Colonic mucosa (tissue), 4 donors: ENCODE results near the gene RAI1. TPM values are rescaled to one million over a fixed set of nuclear protein-coding genes. Genes with fewer than 3 reads are reported as not detected.

Experiments
- DNase-seq: peaks from one replicate; pipeline ENCODE4 v3.0.0-alpha.2; 2020
- H3K27ac ChIP-seq: fragments of 200-600 bp; one replicate; pipeline ENCODE4 v1.8.0; 2021
- H3K27me3 ChIP-seq: fragments of 200-600 bp; one replicate; pipeline ENCODE4 v1.8.0; 2021
- H3K36me3 ChIP-seq: fragments of 200-600 bp; one replicate; pipeline ENCODE4 v1.8.0; 2021
- H3K4me1 ChIP-seq: fragments of 200-600 bp; one replicate; pipeline ENCODE4 v1.8.0; 2021; ENCODE audit warnings: mild to moderate bottlenecking
- H3K4me3 ChIP-seq: fragments of 200-600 bp; one replicate; pipeline ENCODE4 v1.8.0; 2021
- H3K9ac ChIP-seq, 2 donors: one replicate each; pipeline ENCODE4 v1.7.0; 2013; ENCODE audit warnings: control low read depth in 2 of 2, low read depth in 2 of 2, low read length in 2 of 2
- H3K9me3 ChIP-seq: fragments of 200-600 bp; one replicate; pipeline ENCODE4 v1.8.0; 2021
- intact Hi-C: fragments of 100-400 bp; cut with DNase I; formaldehyde crosslinking; loops from one replicate; pipeline ENCODE4 v1.14.1; 2022
- total RNA-seq, 2 donors: library from RNA; stranded (reverse); fragmentation: NEBNext Ultra II Directional in 1 of 2; extraction: Animal tissue kit (Norgen Biotek cat#: 25700) in 1 of 2; gene quantifications; one replicate each; pipeline ENCODE4 v1.2.1, GENCODE V29; 2021
- TF ChIP-seq, protein P1 (sequence below): fragments of 200-600 bp; IDR thresholded peaks from one replicate; pipeline ENCODE4 v1.8.0; 2022; ENCODE audit warnings: antibody characterized with exemption, mild to moderate bottlenecking
- donor health status: healthy.
- donor health status: DM: no; HTN: no; CAD: no.
- donor health status: DM: no; HTN: no; CAD: no.

RAI1 gene
- total RNA-seq, 2 donors from 2014 or later = 21.8 to 24.5 TPM

DNA sequence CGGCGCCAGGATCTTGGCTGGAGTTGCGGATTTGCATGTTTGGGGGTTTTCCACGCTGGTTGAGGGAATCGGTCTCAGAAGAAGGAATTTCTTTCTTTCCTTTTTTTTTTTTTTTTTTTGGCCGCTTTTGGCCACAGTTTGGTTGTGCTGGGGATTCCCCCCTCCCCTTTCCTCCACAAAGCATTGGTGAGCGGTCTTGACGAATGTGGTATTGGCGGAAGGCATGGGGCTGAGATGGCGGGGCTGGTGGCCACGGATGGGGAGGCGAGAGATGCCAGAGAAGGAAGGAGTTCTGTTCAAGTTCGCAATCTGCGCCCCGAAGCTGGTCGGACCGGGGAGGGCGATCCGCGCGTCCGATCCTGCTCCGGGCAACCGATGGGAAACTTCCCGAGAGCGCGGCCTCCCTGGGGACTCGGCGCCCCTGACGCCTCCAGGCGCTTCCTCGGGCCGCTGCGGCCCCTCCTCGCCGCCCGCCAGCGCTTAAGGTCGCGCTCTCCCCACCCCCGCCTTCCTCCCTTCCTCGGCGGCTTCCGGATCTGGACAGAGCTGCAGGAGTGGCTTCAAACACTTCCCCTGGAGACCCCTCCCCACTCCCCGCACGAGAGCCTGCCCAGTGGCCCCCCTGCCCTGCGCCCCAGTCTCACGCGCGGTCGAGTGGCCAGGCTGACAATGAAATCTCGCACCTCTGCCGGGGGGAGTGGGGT is 43.2 kb downstream of the RAI1 start:
- Histone ChIP-seq H3K36me3 (no peaks in the 10 kb centered on the region), H3K27me3 (no peaks in the 10 kb centered on the region)

DNA sequence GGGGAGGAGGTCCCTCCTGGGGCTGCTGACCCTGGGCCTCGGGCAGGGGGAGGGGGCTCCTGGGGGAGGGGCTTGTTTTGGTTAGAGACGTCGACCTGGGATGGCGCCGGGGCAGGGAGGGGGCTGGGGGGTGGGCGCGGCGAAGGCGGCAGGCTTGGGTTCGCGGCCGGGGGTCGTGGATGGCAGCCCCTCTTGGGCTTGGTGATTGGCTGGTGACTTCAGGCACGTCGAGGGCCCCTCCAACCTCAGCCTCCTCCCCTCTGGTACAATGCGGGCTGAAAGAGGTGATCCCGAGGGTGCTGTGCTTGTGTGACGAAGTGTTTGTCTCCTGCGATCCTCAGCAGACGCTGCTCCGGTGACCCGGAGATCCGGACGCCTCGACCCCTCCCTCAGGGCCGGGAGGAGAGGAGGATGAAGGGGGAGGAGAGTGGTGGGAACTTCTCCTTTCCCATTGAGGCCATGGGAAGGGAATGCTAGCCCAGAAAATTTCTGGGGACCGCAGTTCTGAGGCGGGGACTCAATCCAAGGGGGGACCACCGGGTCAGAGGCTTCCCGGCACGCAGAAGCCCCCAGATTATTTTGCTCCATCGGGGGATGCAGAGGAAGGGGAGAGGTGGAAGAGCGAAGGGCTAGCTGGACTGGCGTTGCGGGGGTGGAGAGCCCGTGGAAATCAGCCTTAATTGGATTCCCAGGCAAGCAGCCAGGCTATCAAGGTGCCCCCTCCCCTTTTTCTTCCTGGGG is 43.9 kb downstream of the RAI1 start:
- TF ChIP-seq, protein P1, sequence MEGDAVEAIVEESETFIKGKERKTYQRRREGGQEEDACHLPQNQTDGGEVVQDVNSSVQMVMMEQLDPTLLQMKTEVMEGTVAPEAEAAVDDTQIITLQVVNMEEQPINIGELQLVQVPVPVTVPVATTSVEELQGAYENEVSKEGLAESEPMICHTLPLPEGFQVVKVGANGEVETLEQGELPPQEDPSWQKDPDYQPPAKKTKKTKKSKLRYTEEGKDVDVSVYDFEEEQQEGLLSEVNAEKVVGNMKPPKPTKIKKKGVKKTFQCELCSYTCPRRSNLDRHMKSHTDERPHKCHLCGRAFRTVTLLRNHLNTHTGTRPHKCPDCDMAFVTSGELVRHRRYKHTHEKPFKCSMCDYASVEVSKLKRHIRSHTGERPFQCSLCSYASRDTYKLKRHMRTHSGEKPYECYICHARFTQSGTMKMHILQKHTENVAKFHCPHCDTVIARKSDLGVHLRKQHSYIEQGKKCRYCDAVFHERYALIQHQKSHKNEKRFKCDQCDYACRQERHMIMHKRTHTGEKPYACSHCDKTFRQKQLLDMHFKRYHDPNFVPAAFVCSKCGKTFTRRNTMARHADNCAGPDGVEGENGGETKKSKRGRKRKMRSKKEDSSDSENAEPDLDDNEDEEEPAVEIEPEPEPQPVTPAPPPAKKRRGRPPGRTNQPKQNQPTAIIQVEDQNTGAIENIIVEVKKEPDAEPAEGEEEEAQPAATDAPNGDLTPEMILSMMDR = no peak
- Histone ChIP-seq H3K36me3 (no peaks in the 10 kb centered on the region), H3K4me1 (no peaks in the 10 kb centered on the region), H3K27me3 (no peaks in the 10 kb centered on the region), H3K27ac (no peak overlapping the region), H3K4me3 (peak overlapping the region; percentile 31), H3K9ac (no peak overlapping the region), H3K9me3 (no peaks in the 10 kb centered on the region)
- intact Hi-C loops = no loop called here
- DNase-seq = no peak

More for the DNA sequence above, 43.2 kb downstream of the RAI1 start:
- intact Hi-C loops = no loop called here
- H3K4me3 ChIP-seq = peak overlapping the region; percentile 31
- TF ChIP-seq, protein P1 = no peak
- DNase-seq = no peak
- no peaks in the 10 kb centered on the region for H3K9me3 ChIP-seq
- no peak overlapping the region for H3K9ac ChIP-seq
- no peak overlapping the region for H3K27ac ChIP-seq
- H3K4me1 ChIP-seq = no peaks in the 10 kb centered on the region

DNA sequence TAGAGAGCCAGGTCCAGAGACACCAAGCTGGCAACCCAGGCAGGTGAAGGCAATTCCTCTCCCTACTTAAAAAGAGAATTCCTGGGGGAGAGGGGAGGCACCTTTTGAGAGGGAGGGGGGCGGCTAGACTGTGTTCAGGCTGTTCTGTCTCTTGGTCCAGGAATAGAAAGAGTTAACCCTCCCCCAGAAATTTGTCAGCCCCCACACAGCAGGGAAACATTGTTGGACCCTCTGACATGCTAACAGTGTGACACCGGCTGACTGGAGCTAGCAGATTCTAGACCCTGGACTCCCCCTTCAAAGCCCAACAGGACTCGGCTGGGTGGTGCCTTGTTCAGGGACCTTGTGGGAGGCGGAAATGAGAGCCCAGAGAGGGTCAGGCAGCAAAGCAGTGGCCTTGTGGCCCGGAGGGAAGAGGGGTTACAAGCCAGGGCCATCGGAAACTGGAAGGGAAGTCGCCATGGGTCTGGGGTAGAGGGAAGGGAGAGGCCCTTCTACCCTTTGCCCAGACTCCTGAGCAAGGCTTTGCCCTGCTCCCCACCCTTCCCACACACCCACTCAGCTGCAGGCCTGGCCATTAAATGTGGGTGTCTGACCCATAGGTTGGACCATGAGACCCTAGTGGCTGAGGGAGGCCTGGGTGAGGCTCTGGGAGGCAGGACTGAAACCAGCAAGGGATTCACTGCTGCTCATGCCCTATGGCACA is 44.6 kb downstream of the RAI1 start:
- intact Hi-C loops = no loop called here
- H3K27ac ChIP-seq = no peak overlapping the region
- no peak overlapping the region for H3K9ac ChIP-seq
- H3K4me1 ChIP-seq = no peaks in the 10 kb centered on the region
- no peak overlapping the region for H3K4me3 ChIP-seq
- H3K36me3 ChIP-seq = no peaks in the 10 kb centered on the region
- TF ChIP-seq, protein P1 = no peak
- DNase-seq = no peak
- H3K9me3 ChIP-seq = no peaks in the 10 kb centered on the region
- no peaks in the 10 kb centered on the region for H3K27me3 ChIP-seq

DNA sequence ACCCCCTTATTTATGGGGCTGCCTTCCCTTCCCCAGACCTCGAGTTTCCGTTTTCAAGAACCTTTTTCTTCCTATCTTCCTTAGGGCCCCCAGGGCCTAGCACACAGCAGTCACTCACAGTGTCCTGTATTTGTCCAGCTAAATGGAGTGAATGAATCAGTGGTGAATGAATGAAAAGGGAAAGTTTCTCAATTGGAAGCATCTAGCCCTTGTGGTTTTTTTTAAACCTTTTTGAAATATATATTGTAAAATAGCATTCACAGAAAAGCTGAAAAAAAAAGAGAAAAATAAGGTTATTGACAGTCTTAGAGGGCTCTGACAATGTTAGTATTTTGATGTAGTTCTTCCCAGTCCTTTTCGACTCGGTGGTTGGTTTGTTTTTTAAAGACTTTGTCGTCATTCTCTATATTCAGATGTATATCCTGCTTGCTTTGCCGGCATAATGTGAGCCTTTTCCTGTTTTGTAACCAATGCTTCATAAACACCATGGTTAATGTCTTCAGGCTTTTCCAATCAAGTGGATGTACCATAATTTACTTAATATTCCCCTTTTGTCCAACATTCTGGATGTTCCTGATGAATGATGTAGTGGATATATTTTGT is 45.3 kb downstream of the RAI1 start:
- TF ChIP-seq, protein P1 = no peak
- H3K36me3 ChIP-seq = no peaks in the 10 kb centered on the region
- H3K9ac ChIP-seq = no peak overlapping the region
- no peaks in the 10 kb centered on the region for H3K9me3 ChIP-seq
- H3K27ac ChIP-seq = no peak overlapping the region
- H3K27me3 ChIP-seq = no peaks in the 10 kb centered on the region
- H3K4me3 ChIP-seq = no peak overlapping the region
- intact Hi-C loops = no loop called here
- H3K4me1 ChIP-seq = no peaks in the 10 kb centered on the region
- no peak for DNase-seq

DNA sequence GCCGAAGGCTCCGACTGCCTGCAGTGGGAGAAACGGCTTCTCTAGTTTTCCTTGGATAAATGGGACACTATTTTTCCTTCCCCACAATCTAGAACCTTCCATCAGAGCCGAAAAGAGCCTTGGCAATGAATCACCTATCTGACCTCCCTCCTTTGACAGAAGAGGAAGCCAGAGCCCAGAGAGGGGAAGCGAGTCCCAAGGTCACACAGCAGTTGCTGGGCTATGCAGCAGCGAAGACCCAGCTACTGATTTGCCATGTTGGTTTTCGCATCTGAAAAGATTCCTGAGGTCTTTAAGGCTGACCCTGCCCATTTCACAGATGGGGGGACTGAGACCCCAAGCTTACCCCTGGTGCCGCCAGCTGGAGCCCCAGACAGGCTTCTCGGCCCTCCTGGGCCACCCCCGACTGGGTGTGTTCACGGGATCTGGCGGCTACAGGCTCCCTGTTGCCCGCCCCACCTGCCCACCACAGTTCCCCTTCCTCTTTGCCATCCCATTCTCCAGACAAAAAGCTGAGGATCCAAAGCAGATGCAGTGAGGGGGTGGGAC is 45.9 kb downstream of the RAI1 start:
- Histone ChIP-seq H3K36me3 (no peaks in the 10 kb centered on the region), H3K9me3 (no peaks in the 10 kb centered on the region), H3K9ac (no peak overlapping the region), H3K27ac (no peak overlapping the region), H3K4me1 (no peaks in the 10 kb centered on the region), H3K27me3 (no peaks in the 10 kb centered on the region), H3K4me3 (no peak overlapping the region)
- intact Hi-C loops = no loop called here
- TF ChIP-seq, protein P1 = no peak
- DNase-seq = no peak
